Myocyte (in vitro differentiated cells): Measurements from ENCODE around the gene BRME1. TPM values are rescaled to one million over a fixed set of nuclear protein-coding genes. Genes with fewer than 3 reads are reported as not detected.
"Not testable (repeated sequence)": the region's sequence is repeated elsewhere in the genome, so short reads cannot be mapped to it uniquely, and the experiment has no call there.

Experiments
- DNase-seq: peaks from one replicate; pipeline ENCODE4 v3.0.0-alpha.2; 2012; ENCODE audit warnings: low read depth
- total RNA-seq: library from RNA; depleted of rRNA; stranded (reverse); fragments of >200 nt; gene quantifications from 2 replicates; pipeline ENCODE4 v1.2.3, GENCODE V29; 2014

The BRME1 gene
- total RNA-seq, 1 donor from 2014 or later, result 0.43 TPM

DNA sequence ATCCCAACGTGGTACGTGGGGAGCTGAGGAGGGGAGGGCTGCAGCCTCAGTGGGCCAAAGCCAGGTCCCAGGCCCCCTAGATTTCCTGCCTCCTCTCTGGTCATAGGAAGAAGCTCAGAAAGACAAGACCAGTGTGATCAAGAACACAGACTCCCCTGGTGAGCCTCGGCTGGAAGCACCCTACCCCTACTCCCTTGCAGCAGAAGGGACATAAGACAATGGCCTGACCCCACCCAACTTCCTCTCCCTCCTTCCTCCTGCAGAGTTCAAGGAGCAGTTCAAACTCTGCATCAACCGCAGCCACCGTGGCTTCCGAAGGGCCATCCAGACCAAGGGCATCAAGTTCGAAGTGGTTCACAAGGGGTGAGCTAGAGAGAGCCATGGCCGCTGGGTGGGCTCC, 20.8 kb upstream of the BRME1 start:
- DNase-seq, result no peak

DNA sequence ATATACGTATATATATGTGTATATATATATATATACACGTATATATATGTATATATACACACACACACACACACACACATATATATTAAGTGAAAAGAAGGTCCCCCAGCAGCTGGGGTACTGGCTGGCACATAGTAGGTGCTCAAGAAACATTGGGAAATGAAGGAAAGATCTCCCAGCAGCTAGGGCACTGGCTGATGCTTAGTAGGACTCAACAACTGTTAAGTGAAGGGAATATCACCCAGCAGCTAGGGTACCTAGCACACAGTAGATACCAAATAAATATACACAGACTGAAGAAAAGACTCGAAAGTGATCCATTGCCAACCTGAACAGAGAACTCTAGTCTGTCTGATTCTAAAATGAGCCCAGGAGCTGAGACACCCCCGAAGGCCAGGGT, 20.1 kb upstream of the BRME1 start:
- DNase-seq, result no peak

DNA sequence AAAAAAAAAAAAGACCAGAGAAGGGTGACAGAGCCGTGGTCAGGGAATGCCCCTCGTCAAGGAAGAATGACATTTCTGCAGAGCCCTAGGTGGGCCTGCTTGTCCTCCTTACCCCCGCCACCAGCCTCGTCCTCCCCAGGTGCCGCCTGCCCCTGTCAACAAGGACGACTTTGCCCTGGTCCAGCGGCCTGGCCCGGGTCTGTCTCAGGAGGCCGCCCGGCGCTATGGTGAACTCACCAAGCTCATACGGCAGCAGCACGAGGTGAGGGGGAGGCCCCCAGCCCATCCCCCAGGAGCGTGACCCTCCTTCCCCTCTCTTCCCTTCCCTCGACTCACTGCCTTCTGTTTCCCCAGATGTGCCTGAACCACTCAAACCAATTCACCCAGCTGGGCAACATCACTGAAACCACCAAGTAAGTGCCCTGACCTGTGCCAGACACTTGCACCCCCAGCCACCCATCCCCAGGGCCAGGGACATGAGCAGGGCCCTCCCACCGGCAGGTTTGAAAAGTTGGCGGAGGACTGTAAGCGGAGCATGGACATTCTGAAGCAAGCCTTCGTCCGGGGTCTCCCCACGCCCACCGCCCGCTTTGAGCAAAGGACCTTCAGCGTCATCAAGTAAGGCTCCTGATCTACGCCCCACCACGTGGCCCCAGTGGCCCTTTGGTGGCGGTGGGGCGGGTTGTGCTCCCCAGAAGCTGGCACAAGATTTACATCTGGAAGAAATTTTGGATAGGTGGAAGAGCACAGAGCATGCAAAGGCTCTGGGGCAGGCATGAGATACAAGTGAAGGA, 17.5 kb upstream of the BRME1 start:
- no peak for DNase-seq

DNA sequence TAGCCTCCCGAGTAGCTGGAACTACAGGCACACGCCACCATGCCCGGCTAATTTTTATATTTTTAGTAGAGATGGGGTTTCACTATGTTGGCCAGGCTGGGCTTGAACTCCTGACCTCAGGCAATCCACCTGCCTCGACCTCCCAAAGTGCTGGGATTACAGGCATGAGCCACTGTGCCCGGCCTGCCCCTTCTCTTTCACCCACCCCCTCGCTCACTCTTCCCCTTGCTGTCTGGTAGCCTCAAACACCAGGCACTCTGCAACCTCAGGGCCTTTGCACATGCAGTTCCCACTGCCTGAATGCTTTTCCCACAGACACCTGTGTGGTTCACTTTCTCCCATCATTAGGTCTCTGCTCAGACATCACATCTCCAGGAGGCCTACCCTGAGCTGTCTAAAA, 16.2 kb upstream of the BRME1 start:
- not testable (repeated sequence) for DNase-seq

DNA sequence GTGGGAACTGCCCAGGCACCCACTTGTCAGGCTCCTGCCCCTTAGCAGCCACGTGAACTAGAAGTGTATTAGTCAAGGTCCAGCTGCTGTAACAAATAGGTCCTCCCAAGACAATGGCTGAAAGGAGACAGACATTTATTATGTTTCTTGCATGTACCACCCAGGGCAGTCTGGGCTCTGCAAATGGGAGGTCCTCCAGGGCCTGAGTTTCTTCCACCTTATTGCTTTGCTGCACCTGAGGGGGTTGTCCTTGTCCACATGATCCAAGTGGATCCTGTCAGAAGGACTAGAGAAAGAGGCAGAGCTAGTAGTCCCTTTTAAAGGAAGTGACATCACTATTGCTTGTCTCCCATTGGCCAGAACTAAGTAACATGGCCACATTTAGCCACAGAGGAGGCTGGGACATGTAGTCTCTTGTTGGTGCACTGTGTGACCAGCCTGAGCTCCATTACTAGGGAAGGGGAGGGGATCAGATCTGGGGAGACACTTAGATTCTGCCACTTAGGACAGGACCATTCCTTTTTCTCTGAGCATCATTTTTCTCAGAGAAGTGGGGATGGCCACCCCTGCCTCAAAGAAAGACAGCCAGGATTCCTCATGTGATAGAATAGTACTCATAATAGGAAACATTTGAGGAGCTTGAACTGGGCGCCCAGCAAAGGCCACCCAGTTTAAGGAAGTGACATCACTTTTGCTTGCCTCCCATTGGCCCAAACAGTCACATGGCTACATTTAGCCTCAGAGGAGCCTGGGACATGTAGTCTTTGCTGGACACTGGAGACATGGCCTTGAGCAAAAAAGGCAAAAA, 15.2 kb upstream of the BRME1 start:
- no peak for DNase-seq

DNA sequence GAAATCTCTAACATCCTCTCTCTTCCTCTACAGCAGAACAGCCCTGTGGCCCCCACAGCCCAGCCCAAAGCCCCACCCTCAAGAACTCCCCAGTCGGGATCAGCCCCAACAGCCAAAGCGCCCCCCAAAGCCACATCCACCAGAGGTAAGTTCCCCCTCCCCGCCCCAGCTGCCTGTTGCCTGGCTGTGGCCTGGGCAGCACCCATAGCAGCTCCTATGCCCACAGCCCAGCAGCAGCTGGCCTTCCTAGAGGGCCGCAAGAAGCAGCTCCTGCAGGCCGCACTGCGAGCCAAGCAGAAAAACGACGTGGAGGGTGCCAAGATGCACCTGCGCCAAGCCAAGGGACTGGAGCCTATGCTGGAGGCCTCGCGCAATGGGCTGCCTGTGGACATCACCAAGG, 14.6 kb upstream of the BRME1 start:
- no peak for DNase-seq

DNA sequence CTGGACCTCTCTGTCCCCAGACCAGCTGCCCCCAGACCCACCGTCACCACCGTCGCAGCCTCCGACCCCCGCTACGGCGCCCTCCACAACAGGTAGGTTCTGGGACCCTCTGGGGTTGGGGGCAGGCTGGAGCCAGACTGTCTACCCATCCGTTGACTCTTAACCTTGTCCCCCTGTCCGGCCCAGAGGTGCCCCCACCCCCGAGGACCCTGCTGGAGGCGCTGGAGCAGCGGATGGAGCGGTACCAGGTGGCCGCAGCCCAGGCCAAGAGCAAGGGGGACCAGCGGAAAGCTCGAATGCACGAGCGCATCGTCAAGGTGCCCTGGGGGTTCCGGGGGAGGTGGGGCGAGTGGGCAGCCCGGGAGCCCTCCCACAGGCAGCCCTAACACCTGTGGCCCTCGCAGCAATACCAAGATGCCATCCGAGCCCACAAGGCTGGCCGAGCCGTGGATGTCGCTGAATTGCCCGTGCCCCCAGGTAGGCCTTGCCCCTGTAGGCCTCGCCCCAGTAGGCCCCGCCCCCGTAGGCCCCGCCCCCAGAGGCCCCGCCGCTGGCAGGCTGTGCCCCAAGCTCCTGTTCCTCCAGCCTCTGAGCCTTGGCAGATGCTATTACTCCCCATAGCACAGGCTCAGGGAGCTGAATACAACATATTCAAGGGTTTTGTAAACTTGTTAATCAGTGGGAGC, 13.0 kb upstream of the BRME1 start:
- DNase-seq, result no peak

DNA sequence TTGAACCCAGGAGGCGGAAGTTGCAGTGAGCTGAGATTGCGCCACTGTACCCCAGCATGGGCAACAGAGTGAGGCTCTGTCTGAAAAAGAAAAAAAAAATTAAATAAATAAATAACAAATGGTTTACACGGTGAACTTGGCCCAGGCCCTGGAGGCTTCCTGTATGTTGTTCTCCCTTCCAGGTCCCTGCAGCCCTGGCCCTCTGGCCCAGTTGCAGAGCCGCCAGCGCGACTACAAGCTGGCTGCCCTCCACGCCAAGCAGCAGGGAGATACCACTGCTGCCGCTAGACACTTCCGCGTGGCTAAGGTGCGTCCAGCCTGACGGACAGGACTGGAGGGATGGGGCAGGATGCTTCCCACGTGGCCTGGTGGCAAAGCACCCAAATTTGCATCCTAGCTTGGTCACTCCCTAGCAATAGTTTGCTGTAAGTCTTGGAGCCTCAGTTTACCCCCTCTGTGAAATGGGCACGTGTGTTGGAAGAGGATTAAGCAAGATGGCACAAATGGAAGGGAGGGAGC, 12.0 kb upstream of the BRME1 start:
- no peak for DNase-seq

DNA sequence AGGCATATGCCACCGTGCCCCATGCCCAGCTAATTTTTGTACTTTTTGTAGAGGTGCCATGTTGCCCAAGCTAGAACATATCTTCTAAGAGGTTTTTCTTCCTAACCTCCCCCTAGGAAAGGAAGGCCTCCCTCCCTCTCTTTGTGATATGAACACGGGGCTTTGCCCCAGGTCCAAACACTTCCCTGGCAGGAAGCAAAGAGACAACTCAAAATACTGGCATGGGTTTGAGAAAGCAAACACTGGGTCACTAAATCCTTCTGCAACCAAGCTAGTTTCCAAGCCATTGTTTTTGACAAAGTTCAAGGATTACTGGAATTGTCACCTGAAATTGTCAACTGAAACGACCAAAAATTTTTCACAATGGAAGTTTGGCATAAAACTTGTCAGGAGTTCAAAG, 8.9 kb upstream of the BRME1 start:
- no peak for DNase-seq

DNA sequence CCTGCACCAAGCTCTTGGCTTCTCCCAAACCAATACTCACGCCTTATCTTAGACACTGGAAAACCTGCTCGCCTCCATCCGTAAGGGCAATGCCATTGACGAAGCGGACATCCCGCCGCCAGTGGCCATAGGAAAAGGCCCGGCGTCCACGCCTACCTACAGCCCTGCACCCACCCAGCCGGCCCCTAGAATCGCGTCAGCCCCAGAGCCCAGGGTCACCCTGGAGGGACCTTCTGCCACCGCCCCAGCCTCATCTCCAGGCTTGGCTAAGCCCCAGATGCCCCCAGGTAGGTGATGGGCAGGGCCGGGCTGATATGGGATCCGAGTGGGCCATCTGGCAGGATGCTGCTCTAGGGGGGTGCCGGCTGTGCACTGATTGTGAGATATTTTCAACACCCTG, 7.4 kb upstream of the BRME1 start:
- DNase-seq, result no peak

DNA sequence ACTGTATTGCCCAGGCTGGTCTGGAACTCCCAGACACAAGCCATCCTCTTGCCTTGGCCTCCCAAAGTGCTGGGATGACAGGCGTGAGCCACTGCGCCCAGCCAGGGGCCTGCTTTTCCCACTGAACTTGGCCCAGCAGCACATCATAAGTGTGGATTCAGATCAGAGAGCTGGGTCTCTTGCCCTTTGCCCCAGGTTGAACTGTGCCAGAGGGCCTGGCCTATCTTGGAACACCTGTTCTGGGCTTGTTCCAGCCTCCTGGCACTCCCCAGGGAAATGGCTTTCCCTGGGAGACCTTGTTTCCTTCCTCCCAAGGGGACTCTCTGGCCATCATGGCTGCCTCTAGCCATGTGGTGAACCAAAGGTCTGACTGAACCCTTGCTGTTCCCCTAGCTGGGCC, 3.5 kb upstream of the BRME1 start:
- DNase-seq, result no peak

DNA sequence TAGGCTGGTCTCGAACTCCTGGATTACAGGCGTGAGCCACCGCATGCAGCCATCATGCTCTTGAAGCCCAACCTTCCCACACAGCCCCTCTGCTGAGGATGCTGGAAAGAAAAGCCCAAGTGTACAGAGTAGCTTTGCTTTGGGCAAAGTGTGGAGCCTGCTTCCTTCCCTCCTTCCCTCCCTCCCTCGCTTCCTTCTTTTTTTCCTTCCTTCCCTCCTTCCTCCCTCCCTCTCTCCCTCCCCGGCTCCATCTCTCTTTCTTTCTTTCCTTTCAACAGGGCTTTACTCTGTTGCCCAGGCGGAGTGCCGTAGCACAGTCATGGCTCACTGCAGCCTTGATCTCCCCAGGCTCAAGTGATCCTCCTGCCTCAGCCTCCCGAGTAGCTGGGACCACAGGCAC, 2.8 kb upstream of the BRME1 start:
- no peak for DNase-seq

DNA sequence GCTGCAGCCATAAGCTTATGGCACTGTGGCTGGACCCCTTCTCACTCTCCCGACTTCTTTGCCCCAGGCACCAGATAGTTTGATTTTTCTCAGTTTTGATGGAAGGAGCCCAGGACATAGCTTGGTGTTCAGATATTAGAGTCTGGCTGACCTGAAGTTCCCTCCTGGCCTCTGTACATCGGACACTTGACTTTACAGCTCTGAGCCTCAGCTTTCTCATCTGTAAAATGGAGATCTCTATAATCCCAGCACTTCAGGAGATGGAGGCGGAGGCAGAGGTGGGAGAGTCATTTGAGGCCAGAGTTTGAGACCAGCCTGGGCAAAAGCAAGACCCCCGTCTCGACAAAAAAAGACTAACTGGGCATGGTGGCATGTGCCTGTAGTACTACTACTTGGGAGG, 993 bp upstream of the BRME1 start:
- no peak for DNase-seq

DNA sequence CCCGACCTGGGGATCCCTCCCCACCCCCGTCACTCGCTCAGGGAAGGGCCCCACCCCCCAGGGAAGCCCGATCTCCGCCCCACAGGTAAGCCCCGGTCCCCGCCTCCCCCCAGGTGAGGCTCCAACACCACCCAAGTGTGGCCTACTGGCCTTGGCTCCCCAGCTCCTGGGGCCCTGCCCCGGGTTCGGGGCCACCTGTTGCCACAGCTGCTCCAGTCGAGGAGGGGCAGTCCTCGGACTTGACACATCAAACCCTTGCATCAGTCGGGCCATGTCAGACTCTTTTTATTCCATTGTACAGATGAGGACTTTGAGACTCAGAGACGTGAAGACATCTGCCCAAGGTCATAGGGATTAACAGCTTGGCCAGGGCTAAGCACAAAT, 596 bp upstream of the BRME1 start:
- peak; percentile 33 for DNase-seq

DNA sequence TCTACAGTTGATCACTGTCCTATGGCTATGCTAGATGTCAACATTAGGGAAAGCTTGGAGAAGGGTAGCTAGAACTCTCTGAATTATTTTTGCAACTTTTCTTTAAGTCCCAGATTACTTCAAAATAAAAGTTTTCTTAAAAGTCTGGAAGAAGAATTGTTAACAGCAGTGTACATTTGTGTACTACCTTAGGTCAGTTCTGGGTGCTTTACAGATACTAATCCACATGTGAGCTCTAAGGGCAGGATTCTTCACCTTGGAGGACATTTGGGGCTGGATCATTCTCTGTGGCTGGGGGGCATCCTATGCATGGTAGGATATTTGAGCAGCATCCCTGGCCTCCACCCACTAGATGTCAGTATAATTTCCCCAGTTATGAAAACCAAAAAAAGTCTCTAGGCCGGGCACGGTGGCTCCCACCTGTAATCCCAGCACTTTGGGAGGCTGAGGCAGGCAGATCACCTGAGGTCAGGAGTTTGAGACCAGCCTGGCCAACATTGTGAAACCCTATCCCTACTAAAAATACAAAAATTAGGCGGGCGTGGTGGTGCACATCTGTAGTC, 2.8 kb downstream of the BRME1 start:
- no peak for DNase-seq

DNA sequence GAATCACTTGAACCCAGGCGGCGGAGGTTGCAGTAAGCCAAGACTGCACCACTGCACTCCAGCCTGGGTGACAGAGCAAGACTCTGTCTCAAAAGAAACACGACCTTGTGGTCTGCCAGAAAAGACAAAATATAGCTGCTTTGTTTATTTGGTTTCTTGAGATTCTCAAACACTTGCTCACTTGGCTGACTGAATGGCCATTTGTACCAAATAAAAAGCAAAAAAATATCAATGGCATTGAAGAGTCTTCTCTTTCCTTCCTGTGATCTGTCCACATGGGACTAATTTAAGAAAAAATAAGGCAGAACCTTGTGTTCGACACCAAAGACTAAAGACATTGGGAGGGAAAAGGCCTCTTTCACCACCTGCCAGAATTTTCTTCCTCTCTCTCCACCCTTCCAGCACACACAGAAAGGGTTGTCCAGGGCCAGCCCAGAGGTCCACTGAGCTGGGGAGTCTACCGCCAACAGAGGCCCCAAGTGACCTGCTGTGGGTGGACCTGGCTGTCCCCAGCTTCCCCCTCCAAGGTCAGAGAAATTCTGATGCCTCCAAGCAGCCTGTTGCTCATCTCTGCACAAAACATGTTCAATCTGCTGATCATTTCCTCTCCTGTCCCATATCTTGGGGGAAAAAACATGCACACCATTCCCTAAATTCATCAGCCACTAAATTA, 5.9 kb downstream of the BRME1 start:
- no peak for DNase-seq

DNA sequence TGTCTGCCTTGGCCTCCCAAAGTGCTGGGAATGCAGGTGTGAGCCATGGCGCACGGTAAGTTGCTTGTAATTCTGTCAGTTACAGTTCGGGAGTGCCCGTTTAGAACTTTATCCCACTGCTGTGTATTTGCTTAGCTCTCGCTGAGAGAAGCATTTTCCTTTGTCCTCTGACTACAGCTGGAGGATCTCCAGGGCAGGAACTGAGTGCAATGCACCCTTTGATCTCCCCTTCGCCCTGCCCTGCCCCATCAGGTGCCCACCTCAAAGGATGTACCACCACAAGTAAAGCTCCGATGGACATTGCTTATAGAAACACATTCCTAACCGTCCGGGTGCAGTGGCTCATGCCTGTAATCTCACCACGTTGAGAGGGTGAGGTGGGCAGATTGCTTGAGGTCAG, 6.5 kb downstream of the BRME1 start:
- DNase-seq, result no peak

DNA sequence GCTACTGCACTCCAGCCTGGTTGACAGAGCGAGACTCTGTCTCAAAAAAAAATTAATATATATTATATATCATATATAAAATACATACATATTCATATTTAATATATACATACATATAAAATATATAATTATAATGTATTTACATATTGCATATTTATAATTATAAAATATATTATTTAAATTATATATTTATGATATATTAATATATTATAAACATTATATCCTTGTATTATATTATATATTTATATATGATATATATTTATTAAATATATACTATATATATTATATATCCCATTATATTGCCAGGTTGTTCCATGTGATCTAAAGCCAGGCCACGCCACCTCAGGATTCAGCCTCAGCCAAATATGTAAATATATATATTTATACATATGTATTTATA, 9.7 kb downstream of the BRME1 start:
- no peak for DNase-seq

DNA sequence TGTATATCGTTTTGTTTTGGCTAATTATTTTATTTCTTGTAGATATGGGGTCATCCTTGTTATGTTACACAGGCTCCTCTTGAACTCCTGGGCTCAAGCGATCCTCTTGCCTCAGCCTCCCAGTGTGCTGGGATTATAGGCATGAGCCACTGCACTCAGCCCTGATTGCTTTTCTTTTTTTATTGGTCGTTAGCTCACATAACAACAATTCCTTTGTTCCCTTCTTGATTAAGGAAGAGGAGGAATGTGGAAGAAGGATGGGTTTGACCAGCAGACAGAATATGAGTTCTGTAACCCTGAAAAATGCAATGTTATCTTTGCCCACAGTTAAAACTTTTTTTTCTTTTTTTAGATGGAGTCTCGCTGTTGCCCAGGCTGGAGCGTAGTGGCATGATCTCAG, 11.4 kb downstream of the BRME1 start:
- DNase-seq, result no peak

DNA sequence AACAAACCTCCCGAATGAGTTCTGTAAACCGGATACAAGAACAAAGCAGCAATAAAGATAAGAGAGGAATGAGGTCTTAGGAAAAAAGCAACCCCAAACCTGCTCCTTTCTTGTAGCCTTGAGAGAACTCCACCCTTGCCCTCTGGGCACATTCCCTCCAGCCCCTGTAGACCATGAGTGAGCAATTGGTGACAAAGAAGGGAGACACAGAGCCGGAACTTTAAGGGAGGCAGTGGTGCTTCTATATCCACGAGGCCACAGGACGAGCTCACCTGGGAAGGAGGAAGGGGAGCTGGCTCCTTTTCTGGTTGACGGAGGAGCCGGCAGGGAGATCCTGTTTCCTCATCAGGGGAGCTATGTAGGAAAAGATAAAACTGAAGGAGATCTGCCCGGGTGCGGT, 13.0 kb downstream of the BRME1 start:
- DNase-seq, result no peak

DNA sequence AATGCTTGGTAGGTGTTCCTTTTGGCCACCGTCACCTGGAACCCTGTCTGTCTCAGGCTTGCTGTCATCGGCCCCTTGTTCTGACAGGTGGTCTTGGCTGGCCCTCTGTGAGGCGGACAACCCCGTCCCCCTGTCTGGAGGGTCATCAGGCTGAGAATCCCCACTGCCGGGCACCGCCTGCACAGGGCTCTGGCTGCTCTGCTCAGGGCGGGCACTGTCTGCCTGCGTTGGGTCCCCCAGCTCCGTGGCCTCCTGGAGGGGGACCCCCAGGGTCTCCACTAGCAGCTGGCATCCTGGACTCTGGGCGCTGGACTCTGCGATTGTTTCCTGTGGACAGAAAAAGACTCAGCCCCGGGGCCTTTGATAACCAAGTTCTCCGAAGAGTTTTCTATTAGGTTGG, 15.8 kb downstream of the BRME1 start:
- no peak for DNase-seq
